Natural killer cell treated with Interleukin-12 subunit alpha and Interleukin-12 subunit beta and Interleukin-15 and Interleukin-18, amount 100 ng/mL, for 72 hours (primary cell): ENCODE measurements around the gene IL17C. TPM values are rescaled to one million over a fixed set of nuclear protein-coding genes. Genes with fewer than 3 reads are reported as not detected.

Experiments
- ATAC-seq, 2 donors: fragments of 150-1000 bp; cut with Tn5 transposase in 1 of 2; sonication (Bioruptor Pico), chemical (Tn5 transposase) in 1 of 2; 2 replicates each; pipeline ENCODE4 v1.10.0; 2021
- DNase-seq: peaks from one replicate; pipeline ENCODE4 v3.0.0; 2022; ENCODE audit warnings: low spot score
- H3K27ac Mint-ChIP-seq, 2 donors: 1 replicate in 1 of 2; 2 replicates in 1 of 2; pipeline ENCODE4 v1.8.0; 2022; ENCODE audit warnings: mixed read lengths in 2 of 2, mild to moderate bottlenecking in 1 of 2, moderate library complexity in 1 of 2
- H3K27me3 Mint-ChIP-seq, 2 donors: 1 replicate in 1 of 2; 2 replicates in 1 of 2; pipeline ENCODE4 v1.8.0; 2022; ENCODE audit warnings: mixed read lengths in 2 of 2
- H3K36me3 Mint-ChIP-seq: one replicate; pipeline ENCODE4 v1.8.0; 2022; ENCODE audit warnings: mixed read lengths
- H3K4me1 Mint-ChIP-seq, 2 donors: 1 replicate in 1 of 2; 2 replicates in 1 of 2; pipeline ENCODE4 v1.8.0; 2022; ENCODE audit warnings: low read depth in 2 of 2, mixed read lengths in 2 of 2, mild to moderate bottlenecking in 1 of 2
- H3K4me3 Mint-ChIP-seq: one replicate; pipeline ENCODE4 v1.8.0; 2022; ENCODE audit warnings: mixed read lengths
- H3K9me3 Mint-ChIP-seq: 2 replicates; pipeline ENCODE4 v1.8.0; 2022; ENCODE audit warnings: mixed read lengths
- total RNA-seq, 2 donors: library from RNA; stranded (reverse); gene quantifications; one replicate each; pipeline ENCODE4 v1.2.3, GENCODE V29; 2022

Gene IL17C
- total RNA-seq, 2 donors from 2014 or later, result 0.64 to 1.0 TPM

DNA sequence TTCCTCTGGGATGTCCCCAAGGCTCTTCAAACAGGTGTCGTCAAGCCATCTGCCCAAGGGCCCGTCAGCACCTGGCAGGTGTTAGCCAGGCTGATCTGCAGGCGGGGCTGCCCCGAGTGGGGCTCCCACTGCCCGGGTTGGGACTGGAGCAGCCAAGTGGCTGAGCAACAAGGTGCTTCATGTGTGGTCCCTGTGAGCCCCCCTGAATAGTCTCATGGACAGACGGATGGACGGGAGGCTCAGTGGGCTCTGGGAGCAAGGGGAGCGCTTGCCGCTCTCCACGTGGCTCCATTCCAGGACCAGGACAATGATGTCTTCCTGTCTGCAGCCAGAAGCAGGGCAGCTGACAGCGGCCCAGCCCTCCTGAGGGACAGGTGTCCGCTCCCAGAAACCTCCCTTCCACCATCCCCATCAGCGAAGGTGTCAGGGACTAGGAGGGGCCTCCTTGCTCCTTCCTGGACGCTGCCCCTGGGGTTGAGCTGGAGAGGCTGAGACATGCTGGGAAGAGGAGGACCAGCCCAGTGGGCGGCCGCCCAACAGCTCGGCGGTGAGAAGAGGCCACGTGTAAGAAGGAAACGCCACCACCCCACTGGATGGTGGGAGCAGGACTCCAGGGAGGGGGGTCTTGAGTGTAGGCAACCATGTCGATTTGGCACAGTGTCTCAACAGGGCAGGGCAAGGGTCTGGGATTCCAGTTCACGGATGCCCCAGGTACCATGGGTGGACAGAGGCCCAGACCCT lies 38.3 kb downstream of the IL17C start:
- Mint-ChIP-seq H3K9me3 (no peaks in the 10 kb centered on the region), H3K4me3 (no peak overlapping the region), H3K27ac (no peak overlapping the region), H3K27me3 (no peaks in the 10 kb centered on the region), H3K36me3 (no peaks in the 10 kb centered on the region), H3K4me1 (peaks cover 2 to 5% of the 10 kb centered on the region in 2 donors)
- no peak for DNase-seq
- no peak for ATAC-seq

- H3K27ac Mint-ChIP-seq, result no peak overlapping the region
- no peak for ATAC-seq
- no peaks in the 10 kb centered on the region for H3K36me3 Mint-ChIP-seq
- no peak overlapping the region for H3K4me3 Mint-ChIP-seq
- no peak for DNase-seq
- H3K9me3 Mint-ChIP-seq, result no peaks in the 10 kb centered on the region
- peaks cover 11 to 12% of the 10 kb centered on the region in 2 donors for H3K4me1 Mint-ChIP-seq
- no peaks in the 10 kb centered on the region for H3K27me3 Mint-ChIP-seq
Measured at GRCh38 chr16:88677721-88678120, 39.3 kb downstream of the IL17C start.

DNA sequence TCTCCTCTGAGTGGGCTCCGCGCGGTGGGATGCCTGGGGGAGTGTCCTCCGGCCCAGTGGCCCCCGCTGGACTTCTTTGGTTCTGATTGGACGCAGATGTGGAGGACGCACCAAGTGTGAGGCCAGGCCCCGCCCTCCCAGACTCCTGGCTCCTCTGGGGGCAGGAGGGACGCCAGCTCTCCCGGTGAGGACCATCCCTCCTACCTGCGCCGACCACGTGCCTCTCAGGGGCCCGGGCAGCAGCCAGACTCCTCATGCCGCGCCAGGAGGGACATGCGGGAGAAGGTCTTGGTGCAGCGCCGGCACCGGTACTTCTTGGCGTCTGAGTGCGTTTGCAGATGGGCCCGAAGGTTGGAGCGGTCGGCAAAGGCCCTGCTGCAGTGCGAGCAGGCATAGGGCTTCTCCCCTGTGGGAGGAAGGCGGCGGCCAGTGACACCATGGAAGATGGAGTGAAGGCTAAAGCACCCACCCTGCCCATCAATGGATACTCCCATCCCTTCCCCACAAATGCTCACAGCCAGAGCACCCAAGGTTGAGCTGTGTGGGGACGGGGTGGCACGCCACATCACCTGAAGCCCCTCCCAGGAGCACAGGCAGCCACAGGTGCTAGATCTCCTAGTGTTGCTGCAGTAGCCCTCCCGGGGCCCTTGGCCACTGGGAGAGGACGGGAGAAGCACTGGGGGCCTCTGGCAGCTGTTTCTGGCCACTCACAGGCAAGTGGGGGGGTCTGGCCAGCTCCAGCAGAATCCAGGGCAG lies 40.0 kb downstream of the IL17C start:
- no peak overlapping the region for H3K4me3 Mint-ChIP-seq
- H3K36me3 Mint-ChIP-seq, result no peaks in the 10 kb centered on the region
- no peaks in the 10 kb centered on the region for H3K9me3 Mint-ChIP-seq
- H3K27me3 Mint-ChIP-seq, result no peaks in the 10 kb centered on the region
- peaks cover 11 to 12% of the 10 kb centered on the region in 2 donors for H3K4me1 Mint-ChIP-seq
- ATAC-seq (no peak), DNase-seq (no peak)
- H3K27ac Mint-ChIP-seq, result no peak overlapping the region

GRCh38 chr16:88680554-88681083 lies 42.2 kb downstream of the IL17C start:
- H3K27ac Mint-ChIP-seq, result peak overlapping the region in 1 of 2 donors; percentile 77
- no peaks in the 10 kb centered on the region for H3K9me3 Mint-ChIP-seq
- DNase-seq, result no peak
- peaks cover 16 to 18% of the 10 kb centered on the region in 2 donors for H3K4me1 Mint-ChIP-seq
- H3K27me3 Mint-ChIP-seq, result no peaks in the 10 kb centered on the region
- H3K4me3 Mint-ChIP-seq, result no peak overlapping the region
- no peak for ATAC-seq
- no peaks in the 10 kb centered on the region for H3K36me3 Mint-ChIP-seq

DNA sequence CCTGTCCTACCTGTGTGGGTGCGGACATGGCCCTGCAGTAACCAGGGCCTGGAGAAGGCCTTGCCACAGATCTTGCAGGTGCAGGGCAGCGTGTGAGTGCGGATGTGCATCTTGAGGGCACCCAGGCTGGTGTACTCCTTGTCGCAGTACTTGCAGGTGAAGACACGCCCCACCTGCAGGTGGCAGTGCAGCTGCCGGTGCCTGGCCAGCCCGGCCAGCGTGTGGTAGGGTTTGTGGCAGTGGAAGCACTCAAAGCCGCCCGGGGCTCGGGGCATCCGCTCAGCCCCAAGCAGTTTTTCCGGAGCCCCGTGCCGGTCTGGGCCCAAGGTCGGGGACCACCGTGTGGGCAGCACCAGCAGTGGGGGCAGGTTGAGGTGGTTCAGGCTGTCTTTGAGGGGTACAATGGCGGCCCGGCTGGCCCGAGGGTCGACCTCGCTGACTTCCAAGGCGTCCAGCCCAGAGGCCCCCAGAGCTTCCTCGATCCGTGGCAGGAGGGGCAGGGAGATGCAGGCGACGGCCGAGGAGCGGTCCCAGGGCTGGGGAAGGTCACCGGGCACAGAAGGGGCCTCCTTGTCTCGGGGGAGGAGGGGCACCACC lies 42.8 kb downstream of the IL17C start:
- Mint-ChIP-seq H3K4me3 (peak overlapping the region; percentile 66), H3K36me3 (no peaks in the 10 kb centered on the region), H3K4me1 (peaks cover 16 to 18% of the 10 kb centered on the region in 2 donors), H3K27me3 (no peaks in the 10 kb centered on the region), H3K9me3 (no peaks in the 10 kb centered on the region), H3K27ac (peak overlapping the region; percentile 77 to 84)
- DNase-seq (no peak), ATAC-seq (peak in 1 of 2 donors; percentile 33)

DNA sequence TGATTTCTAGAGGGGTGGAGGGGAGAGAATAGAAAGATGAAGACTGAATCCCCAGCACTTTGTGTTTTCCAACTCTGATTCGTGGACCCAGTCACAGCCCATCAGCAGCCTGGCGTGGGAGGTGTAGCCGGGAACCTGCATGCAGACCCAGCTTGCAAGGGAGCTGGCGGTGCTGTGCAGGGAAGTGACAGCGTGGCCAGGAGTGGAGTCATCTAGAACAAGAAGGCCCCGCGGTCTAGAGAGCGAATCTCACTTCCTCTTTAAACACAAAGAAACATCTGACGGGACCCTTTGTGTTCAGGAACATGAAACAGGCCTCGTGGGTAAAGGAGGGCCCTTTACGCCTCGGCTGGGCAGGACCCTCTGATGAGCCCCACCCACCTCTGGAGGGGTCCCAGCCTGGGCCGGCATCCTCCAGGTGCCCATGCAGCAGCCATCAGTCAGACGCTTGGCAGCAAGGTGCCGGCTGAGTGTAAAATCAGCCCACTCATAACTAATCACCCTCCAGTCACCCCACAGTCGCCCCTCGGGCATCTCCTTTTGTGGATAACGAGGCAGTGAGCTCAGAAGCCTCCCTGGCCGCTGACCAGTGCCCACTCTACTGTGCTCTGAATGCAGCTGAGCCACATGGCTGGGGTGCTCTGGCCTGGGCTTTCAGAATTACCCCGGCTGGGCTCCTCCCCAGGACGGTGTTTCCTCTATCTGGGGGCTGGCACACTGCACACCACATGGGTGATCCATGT lies 43.5 kb downstream of the IL17C start:
- Mint-ChIP-seq H3K27me3 (no peaks in the 10 kb centered on the region), H3K36me3 (no peaks in the 10 kb centered on the region), H3K9me3 (no peaks in the 10 kb centered on the region), H3K4me3 (peak overlapping the region; percentile 66), H3K4me1 (peaks cover 16 to 18% of the 10 kb centered on the region in 2 donors), H3K27ac (peak overlapping the region; percentile 77 to 84)
- DNase-seq (no peak), ATAC-seq (peak in 1 of 2 donors; percentile 63)

DNA sequence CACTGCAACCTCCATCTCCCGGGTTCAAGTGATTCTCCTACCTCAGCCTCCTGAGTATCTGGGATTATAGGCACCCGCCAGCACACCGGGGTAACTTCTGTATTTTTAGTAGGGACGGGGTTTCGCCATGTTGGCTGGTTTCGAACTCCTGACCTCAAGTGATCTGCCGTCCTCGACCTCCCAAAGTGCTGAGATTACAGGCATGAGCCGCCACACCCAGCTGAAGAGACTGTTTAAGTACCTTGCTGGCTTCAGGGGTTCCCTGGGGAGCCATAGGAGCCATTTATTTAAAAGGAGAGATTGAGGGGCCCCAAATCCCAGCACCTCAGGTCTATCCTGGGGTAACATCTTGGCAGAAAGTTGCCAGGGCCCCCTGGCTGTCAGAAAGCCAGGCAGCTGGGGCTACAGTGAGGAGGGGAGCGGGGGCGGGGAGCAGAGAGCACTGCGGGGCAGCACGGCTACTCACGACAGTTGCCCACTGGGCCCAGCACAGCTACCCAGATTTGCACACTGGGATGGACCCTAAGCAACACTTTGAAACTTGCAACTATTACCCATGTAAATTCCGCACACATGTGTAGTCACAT lies 46.3 kb downstream of the IL17C start:
- DNase-seq (no peak), ATAC-seq (no peak)
- Mint-ChIP-seq H3K27ac (no peak overlapping the region), H3K9me3 (no peaks in the 10 kb centered on the region), H3K4me1 (peaks cover 16 to 18% of the 10 kb centered on the region in 2 donors), H3K36me3 (no peaks in the 10 kb centered on the region), H3K4me3 (peak overlapping the region; percentile 41), H3K27me3 (no peaks in the 10 kb centered on the region)

DNA sequence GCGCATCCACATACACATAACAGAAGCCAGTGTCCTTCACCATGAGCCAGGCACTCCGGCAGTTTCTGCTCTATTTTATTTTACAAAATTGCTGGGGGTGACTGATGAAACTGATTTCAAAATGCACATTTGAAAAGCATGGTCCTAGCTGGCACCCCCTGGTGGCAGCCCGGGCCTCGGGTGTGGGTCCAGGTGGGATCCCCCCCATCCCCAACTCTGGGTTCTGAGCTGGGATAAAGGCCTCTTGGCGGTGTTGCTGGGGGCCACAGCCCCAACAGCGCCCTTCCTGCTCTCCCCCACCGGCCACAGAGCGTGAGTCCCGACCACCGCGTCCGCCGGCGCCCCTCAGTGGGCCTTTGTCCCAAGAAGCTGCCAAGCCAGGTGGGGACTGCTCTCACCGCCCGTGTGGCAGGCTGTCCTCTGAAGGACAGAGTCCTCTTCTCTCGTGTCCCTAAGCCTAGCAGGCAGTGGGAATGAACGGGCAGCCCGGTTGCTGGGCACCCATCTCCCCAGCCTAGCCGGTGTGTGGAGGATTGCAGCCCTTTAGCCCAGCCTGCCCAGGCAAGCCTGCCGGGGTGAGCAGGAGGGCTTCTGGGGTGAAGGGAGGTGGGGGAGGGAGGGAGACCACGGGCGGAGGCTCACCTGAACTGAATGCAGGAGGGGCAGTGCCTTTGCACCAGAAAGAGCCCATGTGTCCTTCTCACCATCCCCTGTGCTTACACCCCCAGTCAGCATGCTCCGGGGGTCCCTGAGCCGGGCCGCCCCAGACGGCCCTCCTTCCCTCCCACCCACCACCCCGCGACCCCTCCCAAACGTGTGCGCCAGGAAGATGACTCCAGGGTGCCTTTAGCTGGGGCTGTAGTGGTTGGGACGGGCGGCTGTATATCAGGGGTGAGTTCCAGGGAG lies 47.0 kb downstream of the IL17C start:
- DNase-seq (no peak), ATAC-seq (no peak)
- no peaks in the 10 kb centered on the region for H3K9me3 Mint-ChIP-seq
- H3K36me3 Mint-ChIP-seq, result no peaks in the 10 kb centered on the region
- peak overlapping the region; percentile 41 for H3K4me3 Mint-ChIP-seq
- no peak overlapping the region for H3K27ac Mint-ChIP-seq
- H3K27me3 Mint-ChIP-seq, result no peaks in the 10 kb centered on the region
- H3K4me1 Mint-ChIP-seq, result peaks cover 16 to 18% of the 10 kb centered on the region in 2 donors

GRCh38 chr16:88686062-88686438 lies 47.7 kb downstream of the IL17C start:
- peaks cover 20 to 22% of the 10 kb centered on the region in 2 donors for H3K4me1 Mint-ChIP-seq
- H3K27ac Mint-ChIP-seq, result no peak overlapping the region
- ATAC-seq, result peak in 1 of 2 donors; percentile 31
- H3K36me3 Mint-ChIP-seq, result no peaks in the 10 kb centered on the region
- H3K4me3 Mint-ChIP-seq, result peak overlapping the region; percentile 41
- no peaks in the 10 kb centered on the region for H3K9me3 Mint-ChIP-seq
- DNase-seq, result no peak
- H3K27me3 Mint-ChIP-seq, result no peaks in the 10 kb centered on the region

DNA sequence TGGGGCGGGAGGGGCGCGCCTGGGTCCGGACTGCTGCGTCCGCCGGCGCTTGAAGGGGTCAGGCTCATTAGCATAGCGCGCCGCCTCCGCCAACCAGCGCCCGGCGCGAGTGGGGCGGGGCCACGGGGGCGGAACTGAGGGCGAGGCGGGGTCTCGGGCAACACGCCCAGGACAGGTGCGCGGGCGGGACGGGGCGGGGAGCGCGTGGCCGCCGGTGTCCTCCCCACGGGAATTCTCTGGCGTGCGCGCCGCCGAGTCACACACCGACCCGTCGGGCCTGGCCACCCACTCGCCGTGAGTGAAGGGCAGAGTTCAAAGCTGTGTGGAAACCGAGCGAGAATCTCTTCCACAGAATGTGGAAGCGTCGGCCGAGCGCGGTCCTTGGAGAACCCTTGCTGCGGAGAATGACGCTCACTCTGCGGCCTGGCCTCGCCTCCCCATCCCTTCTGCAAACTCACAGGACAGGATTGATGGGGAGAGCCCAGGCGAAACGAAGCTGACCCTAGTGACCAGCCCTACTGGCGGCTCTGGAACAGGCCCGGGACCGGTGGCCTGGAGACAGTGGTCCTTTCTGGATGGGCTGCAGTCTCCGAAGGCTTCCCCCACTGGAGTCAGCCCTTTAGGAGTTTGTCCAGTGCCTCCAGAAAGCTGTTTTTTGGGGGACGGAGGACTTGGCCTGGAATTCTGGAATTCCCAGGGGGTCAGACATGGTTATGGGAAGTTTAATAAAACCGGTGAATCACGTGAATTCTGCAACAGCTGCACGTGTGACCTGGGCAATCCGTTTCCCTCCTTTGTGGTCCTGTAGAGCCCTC lies 48.3 kb downstream of the IL17C start, which contains the start of gene SNAI3:
SNAI3 (minus strand) TSS at position 69 of the 815 bp plus-strand sequence. CDS start 101 bp downstream, outside the sequence.
- no peaks in the 10 kb centered on the region for H3K9me3 Mint-ChIP-seq
- H3K4me3 Mint-ChIP-seq, result peak within 1 kb of the TSS; percentile 41
- peaks cover 18 to 20% of the 10 kb centered on the region in 2 donors for H3K4me1 Mint-ChIP-seq
- no peaks in the 10 kb centered on the region for H3K36me3 Mint-ChIP-seq
- no peaks in the 10 kb centered on the region for H3K27me3 Mint-ChIP-seq
- ATAC-seq (peak; percentile 95 to 98), DNase-seq (peak; percentile 91)
- no peak within 1 kb of the TSS for H3K27ac Mint-ChIP-seq

DNA sequence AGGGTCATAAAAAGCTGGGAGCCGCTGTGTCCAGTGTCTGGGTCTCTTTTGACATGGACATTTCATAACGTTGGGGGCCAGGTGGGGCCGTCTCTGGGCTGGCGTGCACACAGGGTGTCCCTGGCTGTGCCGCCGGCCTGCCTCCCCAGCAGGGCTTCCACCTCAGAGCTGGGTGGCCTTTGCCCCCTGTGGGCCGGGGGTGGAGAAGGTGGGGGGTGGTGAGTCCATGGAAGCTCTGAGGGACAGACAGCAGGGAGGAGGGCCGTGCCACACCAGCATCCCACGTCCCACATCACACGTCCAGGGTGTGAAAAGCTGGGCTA lies 48.8 kb downstream of the IL17C start:
- Mint-ChIP-seq H3K4me1 (peaks cover 12 to 22% of the 10 kb centered on the region in 2 donors), H3K36me3 (no peaks in the 10 kb centered on the region), H3K4me3 (no peak overlapping the region), H3K9me3 (no peaks in the 10 kb centered on the region), H3K27me3 (no peaks in the 10 kb centered on the region), H3K27ac (no peak overlapping the region)
- ATAC-seq (no peak), DNase-seq (no peak)

- no peak for ATAC-seq
- Mint-ChIP-seq H3K27ac (no peak overlapping the region), H3K4me3 (no peak overlapping the region), H3K36me3 (no peaks in the 10 kb centered on the region), H3K4me1 (peaks cover 8 to 20% of the 10 kb centered on the region in 2 donors), H3K9me3 (no peaks in the 10 kb centered on the region), H3K27me3 (no peaks in the 10 kb centered on the region)
- DNase-seq, result no peak
Measured at GRCh38 chr16:88687676-88688012, 49.3 kb downstream of the IL17C start.
